Panc1 (cell line): ENCODE results near the gene EXOC6B.

Experiments
- CTCF ChIP-seq: fragments of 450-650 bp; IDR thresholded peaks from 2 replicates; pipeline ENCODE4 v1.5.1; 2017; ENCODE audit warnings: mild to moderate bottlenecking
- TCF7L2 ChIP-seq: IDR thresholded peaks from 2 replicates; pipeline ENCODE4 v1.6.1; 2011; ENCODE audit warnings: mild to moderate bottlenecking, low read depth, low read length, inconsistent platforms

- TF ChIP-seq CTCF = no peak
- no peak for TF ChIP-seq TCF7L2
Observed at GRCh38 chr2:72827487-72827886, 1.7 kb upstream of the EXOC6B start.
